DLD1 (cell line): ENCODE results near the gene EMILIN2.
"Not testable (repeated sequence)": the region's sequence is repeated elsewhere in the genome, so short reads cannot be mapped to it uniquely, and the experiment has no call there.

Experiments used
- in situ Hi-C: cut with HindIII; loops from 2 replicates; pipeline ENCODE4 v1.10.0; 2017; ENCODE audit warnings: low sequenced_read_pairs

The EMILIN2 gene

DNA sequence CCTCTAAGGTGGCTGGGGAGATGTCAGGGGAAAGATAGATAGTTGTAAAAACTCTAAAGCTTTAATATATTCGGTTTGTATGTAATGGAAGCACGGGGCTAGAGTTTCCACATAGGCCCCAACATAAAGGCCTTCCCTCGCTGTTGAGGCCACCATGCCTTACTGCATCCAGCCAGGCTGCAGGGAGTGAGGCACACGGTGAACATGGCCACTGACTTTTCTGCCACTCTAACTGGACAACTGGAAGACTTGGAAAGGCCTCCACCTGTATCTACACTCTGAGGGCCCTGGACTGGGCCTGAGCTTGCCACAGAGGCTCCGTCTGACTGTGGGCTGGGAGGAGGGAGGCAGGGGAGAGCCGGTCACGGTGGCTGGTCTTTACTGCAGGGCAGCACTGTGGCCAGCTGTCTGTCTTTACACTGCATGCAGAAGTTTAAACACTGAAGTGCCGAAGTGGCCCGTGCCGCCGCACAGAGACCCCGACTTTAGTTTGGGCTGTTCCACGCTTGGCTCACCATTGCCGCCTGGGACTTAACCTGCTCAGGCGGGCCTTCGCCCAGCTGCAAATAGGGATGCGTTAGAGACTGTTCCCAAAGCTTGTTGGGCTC is 66.7 kb downstream of the EMILIN2 start:
- in situ Hi-C loops = no loop called here

DNA sequence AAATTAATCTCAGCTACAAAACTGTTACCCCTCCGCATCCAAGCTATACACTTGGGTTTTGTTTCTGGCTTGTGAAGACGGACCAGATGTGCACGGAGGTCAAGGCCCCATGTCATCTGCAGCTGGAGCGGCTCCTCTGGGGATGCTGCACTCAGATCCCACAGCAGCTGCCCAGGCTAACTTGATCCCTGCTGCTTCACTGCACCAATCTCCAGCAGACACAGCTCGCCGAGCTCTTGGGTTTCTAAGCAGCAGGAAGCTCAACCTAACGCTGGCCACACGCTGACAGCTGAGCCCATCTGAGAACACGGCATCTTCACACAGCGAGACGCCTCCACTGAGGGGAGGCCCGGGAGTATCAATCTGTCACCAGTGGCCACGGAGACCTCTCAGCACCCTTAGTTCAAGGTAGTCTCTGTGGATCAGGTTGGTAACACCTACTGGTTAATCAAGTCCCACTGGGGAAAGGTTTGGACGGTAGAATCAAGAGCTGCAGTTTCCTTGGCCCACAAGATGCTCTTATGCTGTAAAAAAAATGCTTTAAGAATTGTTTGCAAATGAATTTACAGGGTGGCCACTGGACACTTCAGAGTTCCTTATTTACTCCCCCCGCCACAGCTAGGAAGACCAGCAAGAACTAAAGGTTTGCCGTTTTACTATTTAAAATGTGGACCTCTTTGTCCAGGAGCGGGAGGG is 67.5 kb downstream of the EMILIN2 start:
- in situ Hi-C loops = no loop called here

DNA sequence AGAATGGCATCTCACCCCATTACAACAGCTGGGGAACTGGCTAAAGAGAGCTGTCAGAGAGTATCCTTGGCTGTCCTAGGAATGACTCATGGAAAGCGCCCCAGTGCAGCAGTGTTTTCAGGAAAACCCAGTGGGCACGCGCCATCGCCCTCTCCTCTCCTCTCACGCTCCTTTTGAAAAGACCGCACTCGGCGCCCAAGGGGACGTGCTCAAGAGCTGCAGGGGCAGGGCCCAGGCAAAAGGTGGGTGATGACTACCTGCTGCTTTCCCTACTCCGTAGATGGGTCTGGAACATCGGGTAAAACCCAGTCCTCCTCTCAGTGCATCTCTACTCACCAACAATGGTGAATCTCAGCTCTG is 68.1 kb downstream of the EMILIN2 start:
- in situ Hi-C loops = no loop called here

DNA sequence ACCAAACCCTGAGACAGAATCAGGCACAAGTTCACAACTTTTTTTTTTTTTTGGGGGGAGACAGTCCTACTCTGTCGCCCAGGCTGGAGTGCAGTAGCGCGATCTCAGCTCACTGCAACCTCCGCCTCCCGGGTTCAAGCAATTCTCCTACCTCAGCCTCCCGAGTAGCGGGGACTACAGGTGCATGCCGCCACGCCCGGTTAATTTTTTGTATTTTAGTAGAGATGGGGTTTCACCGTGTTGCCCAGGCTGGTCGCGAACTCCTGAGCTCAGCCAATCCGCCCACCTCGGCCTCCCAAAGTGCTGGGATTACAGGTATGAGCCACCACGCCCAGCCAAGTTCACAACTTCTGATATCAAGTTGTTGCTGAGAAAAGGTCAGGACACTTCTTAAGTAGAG is 68.7 kb downstream of the EMILIN2 start:
- in situ Hi-C loops = not testable (repeated sequence)

DNA sequence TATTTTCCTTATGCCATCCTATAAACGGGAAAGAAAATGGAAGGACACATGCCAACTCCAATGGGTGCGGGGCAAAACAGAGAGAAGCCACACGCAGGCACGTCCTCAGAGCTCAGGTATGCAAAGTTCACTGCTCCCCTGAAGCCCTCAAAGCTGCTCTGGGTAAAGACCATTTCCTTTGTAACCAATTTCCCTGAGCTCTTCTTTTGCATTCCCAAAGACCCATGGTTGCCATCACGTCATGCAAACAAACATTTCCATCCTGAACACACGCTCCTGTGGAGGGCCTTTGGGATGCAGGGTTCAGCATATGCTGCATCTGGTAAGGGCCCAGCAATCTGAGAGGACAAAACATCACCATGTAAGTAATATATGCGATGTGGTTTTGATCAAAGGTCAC is 69.4 kb downstream of the EMILIN2 start:
- in situ Hi-C loops = no loop called here

DNA sequence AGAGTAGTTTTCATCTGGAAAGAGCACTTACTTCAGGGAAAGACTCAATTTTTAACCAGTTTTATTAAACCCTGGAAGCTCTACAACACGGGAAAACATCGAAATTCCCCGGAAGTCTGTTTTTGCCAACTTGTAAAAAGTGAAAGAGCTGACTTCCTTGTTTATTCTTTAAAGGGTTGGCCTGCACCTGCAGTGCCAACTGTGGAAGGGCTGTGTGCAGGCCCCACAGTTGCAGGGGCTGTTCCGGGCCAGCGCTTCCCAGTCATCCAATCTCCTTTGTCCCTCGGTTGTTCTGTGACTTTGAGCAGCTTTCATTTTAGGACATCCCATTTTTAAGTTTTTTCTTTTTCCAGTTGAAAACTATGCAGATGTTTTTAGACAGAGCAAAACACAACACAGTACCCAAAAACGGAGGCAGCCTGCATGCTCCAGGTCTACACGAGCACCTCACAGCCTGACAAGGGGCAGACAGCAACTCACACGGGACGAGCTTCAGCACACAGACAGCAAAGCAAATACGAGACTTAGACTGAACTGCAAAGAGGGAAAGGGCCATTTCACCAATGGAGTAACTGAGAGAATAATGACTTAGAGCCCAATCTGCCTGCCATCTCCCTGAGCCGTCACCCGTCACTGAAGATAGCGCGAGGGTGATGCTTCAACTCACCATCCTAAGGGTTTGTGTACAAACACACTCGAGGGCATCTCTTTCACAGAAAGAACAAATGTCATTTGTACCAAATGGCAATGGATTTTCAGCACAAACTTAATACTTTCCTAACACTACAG is 70.6 kb downstream of the EMILIN2 start:
- in situ Hi-C loops = no loop called here

DNA sequence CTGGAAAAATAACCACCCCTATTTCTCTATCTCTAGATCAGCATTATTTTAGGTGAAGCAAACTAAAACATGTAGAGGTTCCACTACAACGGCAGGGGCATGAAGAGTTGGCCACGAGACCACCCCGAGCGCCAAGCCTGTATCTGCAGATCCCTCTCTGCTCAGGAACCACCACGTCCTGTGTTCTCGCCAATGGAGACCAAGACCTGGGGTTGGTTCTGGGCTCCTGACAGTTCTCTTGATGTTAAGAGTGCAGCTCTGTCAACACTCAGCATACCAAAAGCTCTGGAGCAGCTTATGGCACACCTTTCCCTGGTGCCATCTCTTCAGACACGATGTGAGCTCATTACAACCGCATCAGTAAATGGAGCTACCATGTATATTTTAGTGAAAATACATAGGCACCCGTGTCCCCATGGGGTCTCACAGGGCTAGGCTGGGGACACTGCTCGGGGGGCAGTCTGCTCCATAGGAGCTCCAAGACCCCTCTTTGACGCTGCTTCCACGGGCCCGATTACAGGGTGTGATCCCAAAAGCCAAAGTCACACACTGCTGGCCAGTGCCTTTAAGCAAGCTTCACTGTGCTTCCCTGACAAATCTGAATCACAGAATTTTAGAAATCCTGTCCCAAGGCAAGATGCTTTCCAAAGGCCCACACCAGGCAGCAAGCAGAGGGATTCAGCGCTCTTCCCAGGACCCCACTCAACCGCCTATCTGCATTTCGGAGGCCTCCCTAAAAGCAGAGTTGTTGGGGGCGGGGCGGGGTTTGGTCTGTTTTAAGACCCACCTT is 72.2 kb downstream of the EMILIN2 start:
- in situ Hi-C loops = no loop called here

DNA sequence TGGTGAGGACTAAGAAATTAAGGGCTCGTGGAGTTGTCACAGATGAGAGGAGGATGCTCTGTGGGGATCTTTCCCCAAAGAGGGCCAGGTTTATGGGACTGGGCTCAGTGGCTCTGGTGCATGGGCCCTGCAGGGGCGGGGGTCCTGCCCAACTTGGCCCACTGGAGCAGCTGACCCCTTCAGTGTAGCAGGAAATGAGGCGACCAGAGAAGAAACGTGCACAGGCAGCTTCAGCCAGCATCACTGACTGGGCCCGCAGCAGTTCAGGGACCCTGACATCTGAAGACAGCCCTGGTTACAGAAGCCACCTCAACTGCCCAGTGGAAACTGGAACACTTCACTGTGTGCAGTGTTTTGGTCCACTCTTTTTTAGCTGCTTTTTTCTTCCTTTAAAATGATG is 72.8 kb downstream of the EMILIN2 start:
- in situ Hi-C loops = no loop called here

DNA sequence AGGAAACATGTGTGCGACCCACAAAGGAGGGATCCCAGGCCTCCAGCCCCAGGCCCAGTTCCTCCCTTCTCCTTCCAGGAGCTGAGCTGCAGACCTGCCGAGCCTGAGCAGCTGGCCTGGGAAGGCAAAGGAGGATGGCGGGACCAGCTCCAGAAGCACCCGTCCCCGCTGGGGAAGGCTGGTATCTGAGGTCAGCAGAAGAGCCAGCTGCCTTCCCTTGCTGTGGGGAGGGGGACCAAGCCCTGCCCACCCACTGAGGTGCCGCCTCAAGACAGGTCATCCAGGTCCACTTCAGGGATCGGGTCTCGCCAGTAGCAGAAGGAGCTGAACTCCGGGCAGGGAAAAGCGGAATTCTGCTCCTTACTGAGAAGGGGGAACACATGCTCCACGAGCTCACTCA is 73.2 kb downstream of the EMILIN2 start:
- in situ Hi-C loops = no loop called here

DNA sequence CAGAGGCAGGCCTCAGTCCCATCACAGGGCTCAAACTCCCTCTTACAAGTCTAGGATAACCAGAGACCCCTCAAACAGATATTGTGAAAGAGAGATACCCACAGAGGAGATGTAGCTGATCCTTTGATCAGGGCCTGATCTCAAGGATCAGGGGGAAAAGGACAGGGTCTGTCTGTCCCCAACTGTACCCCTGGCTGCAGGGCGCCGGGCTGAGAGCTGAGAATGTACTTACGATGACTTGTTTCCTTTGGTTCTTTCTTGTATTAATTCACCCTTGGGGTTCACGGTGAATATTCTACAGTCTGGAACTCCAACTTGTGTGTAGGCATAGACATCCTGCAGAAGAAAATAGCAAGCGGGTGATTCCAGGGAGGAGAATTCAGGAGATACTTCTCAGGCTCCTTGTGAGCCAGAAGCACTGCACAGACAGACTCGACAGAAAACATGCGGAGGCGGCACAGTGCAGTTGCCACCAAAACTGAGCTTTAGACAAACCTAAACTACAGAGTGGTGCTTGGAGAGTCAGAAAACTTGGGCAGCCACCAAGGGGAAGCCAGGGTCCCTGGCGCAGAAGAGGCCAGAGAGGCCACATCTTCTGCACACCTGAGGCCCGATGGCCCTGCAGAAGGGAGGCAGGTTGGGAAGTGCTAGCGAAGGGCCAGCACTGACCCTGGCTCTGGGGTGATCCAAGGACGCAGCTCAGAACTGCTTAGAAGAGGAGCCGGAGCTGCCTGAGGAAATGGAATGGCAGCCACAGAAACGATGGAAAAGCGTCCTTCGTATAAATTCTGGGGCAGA is 73.9 kb downstream of the EMILIN2 start:
- in situ Hi-C loops = no loop called here

DNA sequence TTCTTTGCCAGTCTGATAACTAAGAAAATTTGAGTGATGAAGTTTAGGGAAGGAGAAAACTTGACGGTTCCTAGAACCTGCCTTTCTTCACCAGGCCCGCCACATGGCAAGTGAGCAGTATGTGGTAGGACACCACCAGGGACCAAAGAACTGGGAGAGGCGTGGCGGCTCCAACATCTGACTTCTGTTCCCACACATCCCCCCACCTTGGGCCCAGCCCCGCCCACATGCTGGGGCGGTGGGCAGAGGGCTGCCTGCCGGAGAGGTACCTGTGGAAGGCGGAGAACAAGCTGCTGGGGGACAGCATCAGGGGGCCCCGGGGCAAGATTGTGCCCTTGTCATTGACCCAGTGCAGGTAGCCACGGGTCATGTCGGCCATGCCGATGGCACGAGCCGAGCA is 75.0 kb downstream of the EMILIN2 start:
- in situ Hi-C loops = no loop called here

DNA sequence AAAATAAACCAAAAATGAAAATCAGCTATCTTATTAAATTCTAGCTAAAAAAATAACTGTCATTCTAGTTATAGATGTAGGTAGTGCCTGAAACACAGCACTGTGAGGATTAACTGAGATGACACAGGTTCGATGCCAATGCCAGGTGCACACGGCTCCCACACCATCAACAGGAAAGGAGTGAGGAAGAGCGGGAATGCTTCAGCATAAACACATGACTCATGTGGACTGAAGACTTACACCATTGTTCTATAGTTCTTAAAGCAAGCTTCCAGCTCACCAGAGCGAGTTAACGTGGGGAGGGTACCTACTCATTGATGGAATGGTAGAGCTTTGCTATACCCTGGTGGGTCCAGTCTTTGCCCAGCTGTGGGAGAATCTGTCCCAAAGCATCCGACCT is 76.7 kb downstream of the EMILIN2 start:
- in situ Hi-C loops = no loop called here

DNA sequence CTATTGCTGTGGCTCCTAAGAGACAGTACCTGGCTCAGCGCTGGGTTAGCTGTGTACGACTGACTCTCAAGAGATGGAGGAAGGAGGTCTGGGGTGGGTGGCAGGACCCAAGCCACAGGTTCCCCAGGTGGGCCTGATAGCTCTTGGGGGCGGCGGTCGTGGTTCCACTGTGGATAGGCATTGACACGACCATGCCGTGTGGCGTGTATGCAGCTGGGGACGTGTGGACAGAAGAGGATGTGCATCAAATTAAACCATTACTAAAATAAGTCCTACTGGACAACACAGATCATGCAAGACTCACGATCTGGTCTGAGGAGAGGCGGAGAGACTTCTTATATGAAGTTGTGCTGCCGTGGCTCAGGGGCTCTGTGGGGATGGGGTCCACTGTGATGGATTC is 78.1 kb downstream of the EMILIN2 start:
- in situ Hi-C loops = no loop called here

DNA sequence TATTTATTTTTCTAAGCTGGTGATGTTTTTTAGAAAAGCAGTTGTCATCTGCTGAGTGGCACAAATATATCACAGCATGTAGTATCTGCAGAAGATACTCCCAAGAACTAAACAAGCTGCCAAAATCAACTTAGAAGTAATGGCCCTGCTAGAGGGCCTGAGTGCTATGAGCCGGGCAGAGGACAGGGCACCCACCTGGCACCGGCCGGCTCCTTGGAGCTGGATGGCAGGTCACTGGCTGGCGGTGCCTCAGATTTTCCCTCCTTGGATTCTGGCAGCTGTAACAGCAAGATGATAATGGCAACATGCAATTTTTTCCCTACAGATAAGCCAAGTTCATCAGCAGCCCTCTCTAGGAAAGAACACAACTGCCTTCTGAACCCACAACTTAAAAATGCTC is 79.7 kb downstream of the EMILIN2 start:
- in situ Hi-C loops = no loop called here

DNA sequence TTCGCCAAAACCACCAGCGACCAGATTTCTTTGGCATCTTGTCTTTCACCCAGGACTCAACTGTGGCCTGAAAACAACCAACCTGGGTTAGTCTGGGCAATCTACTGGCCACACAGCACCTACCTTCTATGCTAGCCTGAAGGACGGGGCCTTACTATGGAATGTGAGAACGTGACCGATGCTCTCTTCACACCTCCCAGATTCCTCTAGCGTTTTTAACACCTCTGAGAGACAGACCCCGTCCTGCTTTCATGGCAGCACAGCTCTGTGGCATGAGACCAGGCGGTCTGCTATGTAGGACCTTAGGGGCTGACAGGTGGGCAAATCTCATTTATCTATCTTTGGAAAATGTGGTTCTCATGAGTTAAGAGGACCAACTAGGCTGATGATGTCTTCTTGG is 80.9 kb downstream of the EMILIN2 start:
- in situ Hi-C loops = no loop called here

DNA sequence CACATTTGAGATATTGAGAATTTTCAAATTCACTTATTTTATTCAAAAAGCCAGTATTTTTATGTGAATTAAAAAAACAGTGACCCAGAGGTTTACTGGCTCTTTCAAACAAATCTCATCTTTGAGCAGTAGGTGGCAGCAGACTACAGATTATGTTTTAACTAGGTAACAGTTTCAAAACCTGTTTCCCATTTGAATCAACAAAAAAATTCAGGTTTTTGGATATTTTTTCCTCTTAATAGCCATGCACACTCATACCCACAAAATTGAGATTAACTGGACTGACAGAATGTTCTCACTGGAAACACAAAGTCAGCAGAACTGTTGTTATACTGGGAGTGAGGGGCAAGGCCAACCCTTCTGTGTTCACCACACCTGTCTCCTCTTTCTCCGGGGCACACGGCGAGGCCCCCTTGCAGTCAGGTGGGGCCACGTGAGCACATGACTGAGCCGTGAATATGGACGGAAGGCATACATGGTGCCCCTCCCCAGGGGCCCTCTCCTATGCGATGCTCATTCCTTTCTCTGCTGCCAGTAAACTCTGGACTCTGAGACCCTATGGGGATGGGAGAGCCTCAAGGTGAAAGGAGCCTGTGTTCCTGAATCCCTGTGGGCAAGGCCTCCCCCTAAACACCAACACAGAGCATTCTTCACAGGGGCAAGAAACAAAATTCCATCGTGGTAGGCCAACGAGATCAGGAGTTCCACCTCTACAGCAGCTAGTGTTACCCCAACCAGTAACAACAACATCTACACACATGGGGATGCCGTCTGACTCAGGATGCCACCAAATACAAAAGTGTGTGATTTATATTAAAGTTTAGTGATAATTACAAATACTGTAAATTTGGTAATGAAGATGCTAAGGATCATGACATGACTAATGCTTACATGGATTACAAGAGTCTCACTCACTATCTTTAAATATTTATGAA is 85.7 kb downstream of the EMILIN2 start:
- in situ Hi-C loops = no loop called here

DNA sequence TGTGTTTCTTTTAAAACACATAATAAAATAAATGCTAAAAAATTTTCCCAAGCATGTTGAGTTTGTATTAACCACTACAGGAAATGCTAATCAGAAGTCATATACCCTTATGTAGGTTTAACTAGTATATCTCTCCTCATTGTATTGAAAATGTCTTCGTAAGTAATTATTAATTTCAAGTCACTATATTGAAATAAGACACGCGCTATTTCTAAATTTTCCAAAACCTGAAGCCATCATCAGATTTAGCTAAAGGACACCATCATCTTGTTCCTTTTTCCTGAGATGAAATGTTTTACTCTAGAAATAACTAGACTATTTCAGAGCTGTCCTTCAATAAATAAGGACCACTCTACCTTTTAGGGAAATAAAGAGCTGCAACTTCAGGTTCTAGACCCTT is 87.2 kb downstream of the EMILIN2 start:
- in situ Hi-C loops = no loop called here

DNA sequence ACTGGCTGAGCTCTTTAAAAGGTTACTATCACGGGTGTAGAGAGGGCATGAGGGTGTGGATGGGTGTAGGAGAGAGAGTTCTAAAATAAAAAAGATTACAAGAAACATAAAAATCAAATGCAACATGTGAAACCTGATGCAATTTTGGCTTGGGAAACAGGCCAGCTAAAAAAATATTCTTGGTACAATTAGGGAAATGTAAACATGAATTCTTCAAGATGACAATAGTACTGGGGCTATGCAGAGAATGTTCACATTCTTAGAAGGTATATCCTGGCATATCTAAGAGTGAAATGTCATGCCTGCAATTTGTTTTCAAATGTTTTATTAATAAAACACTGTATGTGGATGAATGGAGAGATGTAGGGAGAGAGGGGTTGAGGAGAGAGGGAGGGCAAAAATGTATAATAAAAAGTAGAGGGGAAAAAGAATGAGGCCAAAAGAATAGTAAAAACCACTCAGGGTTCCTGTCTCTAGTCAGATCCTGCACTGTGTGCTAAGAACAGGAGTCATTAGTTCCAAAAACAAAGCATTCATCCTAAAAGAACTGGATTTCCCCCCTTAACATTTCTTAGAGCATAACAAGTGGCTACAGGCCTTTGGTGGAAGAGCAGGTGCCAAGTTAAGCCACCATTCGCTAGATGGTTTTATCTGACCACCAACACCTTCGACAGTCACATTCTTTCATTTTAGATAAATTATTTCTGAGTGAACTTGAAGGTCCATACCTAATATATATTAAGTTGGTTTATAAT is 88.8 kb downstream of the EMILIN2 start:
- in situ Hi-C loops = no loop called here

DNA sequence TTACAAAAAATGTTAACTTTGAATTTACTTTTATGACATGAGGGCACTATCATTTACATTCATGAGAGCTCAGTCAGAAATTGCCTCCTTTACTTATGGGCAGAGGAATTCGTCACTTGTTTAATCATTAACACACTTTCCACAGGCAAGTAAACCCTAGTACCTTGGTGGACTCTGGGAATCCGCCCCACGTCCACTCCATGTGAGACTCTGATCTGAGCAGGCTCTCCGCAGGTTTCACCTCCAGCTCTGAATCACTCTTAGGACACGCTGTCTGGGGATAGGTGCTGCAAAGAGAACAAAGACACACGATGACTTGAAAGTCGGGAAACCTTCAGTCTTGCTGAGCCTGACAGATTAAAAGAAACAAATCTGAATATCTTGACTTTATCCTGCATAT is 92.5 kb downstream of the EMILIN2 start:
- in situ Hi-C loops = no loop called here
